CD4-positive, alpha-beta T cell treated with Interleukin-15 for 1 hour (primary cell): Measurements from ENCODE around the gene TIMM23B.
"Not testable (repeated sequence)": the region's sequence is repeated elsewhere in the genome, so short reads cannot be mapped to it uniquely, and the experiment has no call there.

Experiments used
- DNase-seq: peaks from one replicate; pipeline ENCODE4 v3.0.0-alpha.2; 2020

The TIMM23B gene

DNA sequence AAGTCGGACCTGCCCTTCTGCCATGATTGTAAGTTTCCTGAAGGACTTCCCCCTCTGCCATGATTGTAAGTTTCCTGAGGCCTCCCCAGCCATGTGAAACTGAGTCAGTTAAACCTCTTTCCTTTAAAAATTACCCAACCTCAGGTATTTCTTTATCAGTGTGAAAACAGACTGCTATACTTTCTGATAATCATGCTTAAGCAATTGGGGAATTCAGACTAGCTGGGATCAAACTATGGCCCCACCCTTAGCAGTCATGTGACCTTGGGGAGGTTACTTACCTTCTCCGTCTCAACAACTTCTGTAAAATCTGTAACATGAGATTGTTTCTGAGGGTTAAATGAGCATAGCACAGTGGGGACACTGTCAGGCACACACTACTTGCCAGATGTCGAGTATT lies 45.4 kb downstream of the TIMM23B start:
- not testable (repeated sequence) for DNase-seq

DNA sequence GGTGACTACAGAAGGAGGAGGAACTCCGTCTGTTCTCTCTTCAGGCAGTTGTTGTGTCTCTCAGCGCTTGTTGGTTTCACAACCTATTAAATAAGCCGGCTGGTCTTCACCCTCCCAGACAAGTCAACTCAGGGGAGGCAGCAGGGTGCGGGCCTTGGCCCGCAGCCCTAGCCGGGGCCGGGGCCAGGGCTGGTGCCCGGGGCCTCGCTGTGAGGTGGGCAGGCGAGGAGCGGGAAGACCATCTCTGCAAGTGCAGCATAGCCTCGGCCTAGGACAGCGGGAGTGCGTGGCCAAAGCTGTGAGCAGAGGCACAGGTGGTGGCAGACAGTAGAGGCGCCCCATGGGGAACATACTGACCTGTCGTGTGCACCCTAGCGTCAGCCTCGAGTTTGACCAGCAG lies 46.5 kb downstream of the TIMM23B start, which contains the start of gene AGAP6:
Gene AGAP6, plus strand, starts transcription at position 31 of the 400 bp plus-strand sequence. Its CDS starts 310 bp downstream, at position 341.
- not testable (repeated sequence) for DNase-seq

DNA sequence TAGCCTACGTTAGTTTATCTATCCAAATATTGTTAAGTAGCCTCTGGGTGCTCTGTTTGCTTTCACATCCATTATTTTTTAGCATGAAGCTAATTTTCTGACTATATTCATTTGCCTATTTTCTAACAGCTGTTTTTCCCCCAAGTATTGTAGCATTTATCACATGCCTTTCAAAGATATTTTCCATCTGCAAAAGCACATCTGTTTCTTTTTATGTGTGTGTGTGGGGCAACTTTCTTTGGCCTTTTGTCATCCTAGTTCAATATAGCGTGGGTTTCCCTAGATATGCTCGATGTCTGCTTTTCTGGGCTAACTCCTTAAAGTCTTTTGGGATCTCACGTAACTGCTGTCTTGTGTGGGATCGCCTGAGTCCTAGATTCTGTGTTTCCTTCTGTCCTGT lies 53.5 kb downstream of the TIMM23B start:
- not testable (repeated sequence) for DNase-seq

DNA sequence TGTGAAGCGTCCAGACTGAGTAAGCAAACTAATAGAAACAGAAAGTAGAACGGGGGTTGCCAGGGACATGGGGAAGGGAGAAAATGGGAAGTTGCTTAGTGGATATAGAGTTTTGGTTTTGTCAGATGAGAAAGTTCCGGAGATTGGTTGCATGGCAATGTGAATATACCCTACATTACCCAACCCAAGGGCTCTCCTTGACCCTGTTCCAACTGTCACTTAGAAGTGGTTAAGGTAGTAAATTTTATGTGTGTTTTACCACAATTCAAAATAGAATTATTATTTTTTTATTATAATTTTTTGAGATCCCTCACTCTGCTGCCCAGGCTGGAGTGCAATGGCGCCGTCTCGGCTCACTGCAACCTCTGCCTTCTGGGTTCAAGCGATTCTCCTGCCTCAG lies 72.2 kb downstream of the TIMM23B start:
- not testable (repeated sequence) for DNase-seq

DNA sequence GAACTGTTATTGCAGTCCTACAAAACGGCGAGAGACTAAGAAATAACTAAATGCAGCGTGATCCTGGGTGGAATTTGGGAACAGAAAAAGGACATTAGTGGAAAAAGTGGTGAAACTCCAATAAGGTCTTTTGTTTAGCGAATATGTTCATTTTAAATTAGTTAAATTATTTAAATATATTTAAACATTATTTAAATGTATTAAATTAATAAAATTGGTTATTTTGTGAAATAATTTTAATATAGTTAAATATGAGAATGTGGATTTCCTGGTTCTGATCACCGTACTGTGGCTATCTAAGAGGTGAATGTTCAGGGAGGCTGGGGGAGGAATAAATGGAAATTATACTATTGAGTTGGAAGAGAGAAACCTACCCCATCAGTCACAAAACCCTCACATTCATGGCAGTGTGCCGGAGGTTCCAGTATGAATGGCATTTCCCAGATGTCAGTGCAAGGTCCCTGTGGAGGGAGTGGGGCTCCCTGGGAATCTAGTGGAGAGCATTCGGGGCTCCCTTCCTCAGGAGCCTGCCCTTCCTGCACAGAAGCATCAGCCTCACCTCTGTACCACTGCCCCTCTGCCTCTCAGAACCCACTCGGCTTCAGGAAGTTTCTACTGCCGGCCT lies 73.9 kb downstream of the TIMM23B start:
- not testable (repeated sequence) for DNase-seq

DNA sequence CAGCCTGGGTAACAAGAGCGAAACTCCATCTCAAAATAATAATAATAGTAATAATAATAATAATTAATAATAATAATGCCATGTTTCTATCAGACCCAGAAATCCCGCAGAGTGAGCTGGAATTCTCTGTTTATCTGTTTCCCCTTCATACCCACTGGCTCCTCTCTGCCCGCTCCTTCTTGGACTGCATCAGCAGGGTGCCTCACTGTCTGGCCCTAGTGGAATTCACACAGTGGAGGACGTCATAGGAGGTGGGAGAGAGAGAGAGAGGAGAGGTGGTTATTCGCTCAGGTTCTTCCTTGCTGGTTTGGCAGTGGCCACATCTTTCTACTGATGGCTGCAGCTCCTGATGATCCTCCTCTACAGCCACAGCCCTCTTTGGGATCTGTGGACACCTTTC lies 75.1 kb downstream of the TIMM23B start:
- DNase-seq: not testable (repeated sequence)

DNA sequence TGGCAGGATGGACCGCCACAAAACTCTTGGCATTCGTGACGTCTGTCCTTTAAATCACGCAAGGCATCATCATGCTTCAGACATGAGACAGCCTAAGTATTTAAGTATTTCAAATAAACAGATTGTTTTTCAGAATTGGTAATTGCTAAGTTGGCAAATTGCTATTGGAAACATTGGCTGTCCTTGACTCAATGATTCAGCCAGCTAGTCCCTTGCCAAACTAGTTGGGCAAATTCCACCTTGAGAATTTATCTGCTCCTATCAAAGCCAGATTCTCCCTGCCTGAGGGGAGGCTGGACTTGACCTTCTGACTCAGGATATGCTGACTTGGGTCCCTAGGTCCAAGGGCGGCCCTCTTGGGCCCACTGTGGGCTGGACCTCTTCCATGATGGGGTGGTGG lies 75.8 kb downstream of the TIMM23B start:
- not testable (repeated sequence) for DNase-seq

DNA sequence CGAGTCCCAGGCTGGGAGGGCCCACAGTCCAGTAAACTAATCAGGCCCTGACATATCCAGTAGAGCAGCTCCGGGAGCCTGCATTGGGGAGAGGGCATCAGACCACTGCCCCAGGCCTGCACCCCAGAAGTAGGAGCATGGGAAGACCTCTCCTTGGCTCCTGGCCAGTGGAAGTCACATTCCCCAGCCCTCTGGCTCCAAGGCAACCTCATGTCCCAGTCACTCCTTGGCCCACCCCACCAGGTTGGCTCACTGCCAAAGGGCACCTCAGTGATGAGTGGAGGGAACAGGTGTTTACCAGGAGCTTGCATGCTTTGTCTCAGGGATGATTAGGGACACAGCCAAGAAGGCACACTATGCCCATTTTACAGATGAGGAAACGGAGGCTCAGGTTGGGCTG lies 77.4 kb downstream of the TIMM23B start:
- DNase-seq: not testable (repeated sequence)

DNA sequence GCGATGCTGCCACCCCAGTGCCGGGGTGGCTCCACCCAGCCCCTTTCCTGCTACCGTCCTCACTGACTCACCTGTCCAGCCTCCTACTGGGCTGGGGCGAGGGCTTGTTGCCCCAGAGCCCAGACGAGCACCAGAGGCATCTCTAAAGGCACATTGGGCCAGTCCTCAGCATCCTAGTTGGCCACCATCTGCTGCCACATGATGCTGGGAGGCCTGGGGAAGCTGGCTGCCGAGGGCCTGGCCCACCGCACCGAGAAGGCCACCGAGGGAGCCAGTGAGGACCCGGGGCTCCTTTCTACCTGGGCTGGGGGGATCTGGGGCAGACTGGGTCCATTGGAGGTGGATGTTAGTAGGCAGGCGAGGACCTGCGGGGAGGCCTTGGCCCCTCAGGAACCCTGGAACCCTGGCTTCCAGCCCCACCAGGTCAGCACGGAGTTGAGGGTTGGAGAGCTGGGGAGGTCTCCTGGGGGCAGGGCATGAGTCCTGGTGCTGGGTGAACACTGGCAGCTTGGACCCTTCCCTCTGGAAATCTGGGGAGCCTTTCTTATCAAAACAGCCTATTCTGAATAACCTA lies 78.7 kb downstream of the TIMM23B start:
- not testable (repeated sequence) for DNase-seq

DNA sequence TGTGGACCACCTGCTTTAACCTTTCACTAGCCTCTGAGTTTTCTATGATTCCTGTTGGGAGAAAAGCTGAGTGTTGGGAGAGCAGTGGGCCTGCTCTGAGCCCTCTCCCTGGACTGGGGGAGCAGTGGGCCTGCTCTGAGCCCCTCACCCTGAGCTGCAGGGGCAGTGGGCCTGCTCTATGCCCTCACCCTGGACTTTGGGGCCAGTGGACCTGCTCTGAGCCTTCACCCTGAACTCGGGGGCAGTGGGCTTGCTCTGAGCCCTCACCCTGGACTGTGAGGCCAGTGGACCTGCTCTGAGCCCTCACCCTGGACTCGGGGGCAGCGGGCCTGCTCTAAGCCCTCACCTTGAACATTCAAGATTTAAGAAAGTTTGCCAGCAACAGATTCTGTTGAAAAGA lies 79.8 kb downstream of the TIMM23B start:
- no peak for DNase-seq
